ENCODE results near the gene WDR5. TPM values are rescaled to one million over a fixed set of nuclear protein-coding genes. Genes with fewer than 3 reads are reported as not detected.

The WDR5 gene
- total and polyA plus RNA-seq, 9 of the 15 experiments (the other 6 are each of a cell fraction or from before 2014, with no cell fraction given) = 3.0 to 56.8 (median 38.6) TPM

- TF ChIP-seq ATF4 (CRISPR knock-in tag; IDR thresholded peaks at IDR 0.05) (no peak), NFIC (IDR thresholded peaks at IDR 0.05) (no peak), ZBTB40 (IDR thresholded peaks at IDR 0.05) (no peak), ZBTB40 (CRISPR knock-in tag; IDR thresholded peaks at IDR 0.05) (no peak), ETV6 (IDR thresholded peaks at IDR 0.05; ENCODE audit: borderline replicate concordance in 1 of 2, low read depth in 2 of 2, low read length in 1 of 2) (no peak), ETV6 (CRISPR knock-in tag; IDR thresholded peaks at IDR 0.05; ENCODE audit: borderline replicate concordance) (no peak), ARID1B (IDR thresholded peaks at IDR 0.05) (no peak), DMBX1 (CRISPR knock-in tag; IDR thresholded peaks at IDR 0.05; ENCODE audit: borderline replicate concordance) (no peak), HNRNPUL1 (IDR thresholded peaks at IDR 0.05; ENCODE audit: low read length) (no peak), NR2C2 (CRISPR knock-in tag; IDR thresholded peaks at IDR 0.05) (no peak), NR2C2 (tag; IDR thresholded peaks at IDR 0.05) (no peak)
These were observed 36.6 kb upstream of the WDR5 start (continued) for GRCh38 chr9:134099123-134099761.

Measured in K562 (cell line).